ENCODE measurements around the gene ZNF329. TPM values are rescaled to one million over a fixed set of nuclear protein-coding genes. Genes with fewer than 3 reads are reported as not detected.

ZNF329 gene
- total and polyA plus RNA-seq, 9 of the 15 experiments (the other 6 are each of a cell fraction or from before 2014, with no cell fraction given), result 0.21 to 3.6 (median 2.2) TPM

DNA sequence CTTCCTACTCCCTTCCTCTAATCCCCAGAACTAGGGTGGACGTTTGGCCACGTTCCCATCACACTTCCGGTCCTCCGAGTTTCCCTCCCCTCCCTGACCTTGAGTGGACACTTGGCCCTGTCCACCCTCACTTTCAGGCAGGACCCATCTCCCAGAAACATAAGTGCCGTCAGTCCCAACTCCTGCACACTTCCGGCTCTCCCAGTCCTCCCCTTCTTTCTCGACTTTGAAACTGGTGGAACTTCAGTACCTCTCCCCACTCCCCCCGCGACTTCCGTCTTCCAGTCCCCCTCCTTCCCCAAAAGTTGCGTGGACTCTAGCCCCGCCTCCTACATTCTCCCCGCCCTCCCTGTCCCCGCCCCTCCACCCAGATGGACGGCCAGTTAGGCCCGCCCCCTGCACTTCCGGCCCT is 32.0 kb upstream of the ZNF329 start (continued):
- TF ChIP-seq, protein P1, sequence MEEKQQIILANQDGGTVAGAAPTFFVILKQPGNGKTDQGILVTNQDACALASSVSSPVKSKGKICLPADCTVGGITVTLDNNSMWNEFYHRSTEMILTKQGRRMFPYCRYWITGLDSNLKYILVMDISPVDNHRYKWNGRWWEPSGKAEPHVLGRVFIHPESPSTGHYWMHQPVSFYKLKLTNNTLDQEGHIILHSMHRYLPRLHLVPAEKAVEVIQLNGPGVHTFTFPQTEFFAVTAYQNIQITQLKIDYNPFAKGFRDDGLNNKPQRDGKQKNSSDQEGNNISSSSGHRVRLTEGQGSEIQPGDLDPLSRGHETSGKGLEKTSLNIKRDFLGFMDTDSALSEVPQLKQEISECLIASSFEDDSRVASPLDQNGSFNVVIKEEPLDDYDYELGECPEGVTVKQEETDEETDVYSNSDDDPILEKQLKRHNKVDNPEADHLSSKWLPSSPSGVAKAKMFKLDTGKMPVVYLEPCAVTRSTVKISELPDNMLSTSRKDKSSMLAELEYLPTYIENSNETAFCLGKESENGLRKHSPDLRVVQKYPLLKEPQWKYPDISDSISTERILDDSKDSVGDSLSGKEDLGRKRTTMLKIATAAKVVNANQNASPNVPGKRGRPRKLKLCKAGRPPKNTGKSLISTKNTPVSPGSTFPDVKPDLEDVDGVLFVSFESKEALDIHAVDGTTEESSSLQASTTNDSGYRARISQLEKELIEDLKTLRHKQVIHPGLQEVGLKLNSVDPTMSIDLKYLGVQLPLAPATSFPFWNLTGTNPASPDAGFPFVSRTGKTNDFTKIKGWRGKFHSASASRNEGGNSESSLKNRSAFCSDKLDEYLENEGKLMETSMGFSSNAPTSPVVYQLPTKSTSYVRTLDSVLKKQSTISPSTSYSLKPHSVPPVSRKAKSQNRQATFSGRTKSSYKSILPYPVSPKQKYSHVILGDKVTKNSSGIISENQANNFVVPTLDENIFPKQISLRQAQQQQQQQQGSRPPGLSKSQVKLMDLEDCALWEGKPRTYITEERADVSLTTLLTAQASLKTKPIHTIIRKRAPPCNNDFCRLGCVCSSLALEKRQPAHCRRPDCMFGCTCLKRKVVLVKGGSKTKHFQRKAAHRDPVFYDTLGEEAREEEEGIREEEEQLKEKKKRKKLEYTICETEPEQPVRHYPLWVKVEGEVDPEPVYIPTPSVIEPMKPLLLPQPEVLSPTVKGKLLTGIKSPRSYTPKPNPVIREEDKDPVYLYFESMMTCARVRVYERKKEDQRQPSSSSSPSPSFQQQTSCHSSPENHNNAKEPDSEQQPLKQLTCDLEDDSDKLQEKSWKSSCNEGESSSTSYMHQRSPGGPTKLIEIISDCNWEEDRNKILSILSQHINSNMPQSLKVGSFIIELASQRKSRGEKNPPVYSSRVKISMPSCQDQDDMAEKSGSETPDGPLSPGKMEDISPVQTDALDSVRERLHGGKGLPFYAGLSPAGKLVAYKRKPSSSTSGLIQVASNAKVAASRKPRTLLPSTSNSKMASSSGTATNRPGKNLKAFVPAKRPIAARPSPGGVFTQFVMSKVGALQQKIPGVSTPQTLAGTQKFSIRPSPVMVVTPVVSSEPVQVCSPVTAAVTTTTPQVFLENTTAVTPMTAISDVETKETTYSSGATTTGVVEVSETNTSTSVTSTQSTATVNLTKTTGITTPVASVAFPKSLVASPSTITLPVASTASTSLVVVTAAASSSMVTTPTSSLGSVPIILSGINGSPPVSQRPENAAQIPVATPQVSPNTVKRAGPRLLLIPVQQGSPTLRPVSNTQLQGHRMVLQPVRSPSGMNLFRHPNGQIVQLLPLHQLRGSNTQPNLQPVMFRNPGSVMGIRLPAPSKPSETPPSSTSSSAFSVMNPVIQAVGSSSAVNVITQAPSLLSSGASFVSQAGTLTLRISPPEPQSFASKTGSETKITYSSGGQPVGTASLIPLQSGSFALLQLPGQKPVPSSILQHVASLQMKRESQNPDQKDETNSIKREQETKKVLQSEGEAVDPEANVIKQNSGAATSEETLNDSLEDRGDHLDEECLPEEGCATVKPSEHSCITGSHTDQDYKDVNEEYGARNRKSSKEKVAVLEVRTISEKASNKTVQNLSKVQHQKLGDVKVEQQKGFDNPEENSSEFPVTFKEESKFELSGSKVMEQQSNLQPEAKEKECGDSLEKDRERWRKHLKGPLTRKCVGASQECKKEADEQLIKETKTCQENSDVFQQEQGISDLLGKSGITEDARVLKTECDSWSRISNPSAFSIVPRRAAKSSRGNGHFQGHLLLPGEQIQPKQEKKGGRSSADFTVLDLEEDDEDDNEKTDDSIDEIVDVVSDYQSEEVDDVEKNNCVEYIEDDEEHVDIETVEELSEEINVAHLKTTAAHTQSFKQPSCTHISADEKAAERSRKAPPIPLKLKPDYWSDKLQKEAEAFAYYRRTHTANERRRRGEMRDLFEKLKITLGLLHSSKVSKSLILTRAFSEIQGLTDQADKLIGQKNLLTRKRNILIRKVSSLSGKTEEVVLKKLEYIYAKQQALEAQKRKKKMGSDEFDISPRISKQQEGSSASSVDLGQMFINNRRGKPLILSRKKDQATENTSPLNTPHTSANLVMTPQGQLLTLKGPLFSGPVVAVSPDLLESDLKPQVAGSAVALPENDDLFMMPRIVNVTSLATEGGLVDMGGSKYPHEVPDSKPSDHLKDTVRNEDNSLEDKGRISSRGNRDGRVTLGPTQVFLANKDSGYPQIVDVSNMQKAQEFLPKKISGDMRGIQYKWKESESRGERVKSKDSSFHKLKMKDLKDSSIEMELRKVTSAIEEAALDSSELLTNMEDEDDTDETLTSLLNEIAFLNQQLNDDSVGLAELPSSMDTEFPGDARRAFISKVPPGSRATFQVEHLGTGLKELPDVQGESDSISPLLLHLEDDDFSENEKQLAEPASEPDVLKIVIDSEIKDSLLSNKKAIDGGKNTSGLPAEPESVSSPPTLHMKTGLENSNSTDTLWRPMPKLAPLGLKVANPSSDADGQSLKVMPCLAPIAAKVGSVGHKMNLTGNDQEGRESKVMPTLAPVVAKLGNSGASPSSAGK (IDR thresholded peaks at IDR 0.05), result peak; percentile 43; the same call in 1 of the 2 replicates
- TF ChIP-seq ETV1 (tag; conservative IDR thresholded peaks at IDR 0.05; ENCODE audit: low read depth) (peak; percentile 83), LARP7 (IDR thresholded peaks at IDR 0.05) (0 out of 2 replicates have a peak, but pooled peaks have one; percentile 51), CBX3 (IDR thresholded peaks at IDR 0.05; ENCODE audit: borderline replicate concordance in 1 of 2, low read length in 2 of 2) (peak in 1 of 2 experiments; percentile 50; a peak in 1 of 3 replicates), TRIM24 (IDR thresholded peaks at IDR 0.05) (peak in 1 of 2 experiments; percentile 67; a peak in 2 of 4 replicates), THRAP3 (IDR thresholded peaks at IDR 0.05; ENCODE audit: borderline replicate concordance) (peak; percentile 66; the same call in 1 of the 2 replicates), MED1 (CRISPR knock-in tag; IDR thresholded peaks at IDR 0.05; ENCODE audit: borderline replicate concordance) (no peak), NCOR1 (IDR thresholded peaks at IDR 0.05) (no peak), ARHGAP35 (IDR thresholded peaks at IDR 0.05; ENCODE audit: partially characterized antibody) (peak; percentile 26), ZFPM2 (CRISPR knock-in tag; IDR thresholded peaks at IDR 0.05) (no peak), ELF4 (CRISPR knock-in tag; IDR thresholded peaks at IDR 0.05) (peak; percentile 85)
- TF ChIP-seq, protein P2, sequence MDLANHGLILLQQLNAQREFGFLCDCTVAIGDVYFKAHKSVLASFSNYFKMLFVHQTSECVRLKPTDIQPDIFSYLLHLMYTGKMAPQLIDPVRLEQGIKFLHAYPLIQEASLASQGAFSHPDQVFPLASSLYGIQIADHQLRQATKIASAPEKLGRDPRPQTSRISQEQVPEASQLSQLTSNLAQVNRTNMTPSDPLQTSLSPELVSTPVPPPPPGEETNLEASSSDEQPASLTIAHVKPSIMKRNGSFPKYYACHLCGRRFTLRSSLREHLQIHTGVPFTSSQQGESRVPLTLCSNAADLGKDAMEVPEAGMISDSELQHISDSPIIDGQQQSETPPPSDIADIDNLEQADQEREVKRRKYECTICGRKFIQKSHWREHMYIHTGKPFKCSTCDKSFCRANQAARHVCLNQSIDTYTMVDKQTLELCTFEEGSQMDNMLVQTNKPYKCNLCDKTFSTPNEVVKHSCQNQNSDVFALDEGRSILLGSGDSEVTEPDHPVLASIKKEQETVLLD (IDR thresholded peaks at IDR 0.05), result peak; percentile 18
- TF ChIP-seq, protein P3, sequence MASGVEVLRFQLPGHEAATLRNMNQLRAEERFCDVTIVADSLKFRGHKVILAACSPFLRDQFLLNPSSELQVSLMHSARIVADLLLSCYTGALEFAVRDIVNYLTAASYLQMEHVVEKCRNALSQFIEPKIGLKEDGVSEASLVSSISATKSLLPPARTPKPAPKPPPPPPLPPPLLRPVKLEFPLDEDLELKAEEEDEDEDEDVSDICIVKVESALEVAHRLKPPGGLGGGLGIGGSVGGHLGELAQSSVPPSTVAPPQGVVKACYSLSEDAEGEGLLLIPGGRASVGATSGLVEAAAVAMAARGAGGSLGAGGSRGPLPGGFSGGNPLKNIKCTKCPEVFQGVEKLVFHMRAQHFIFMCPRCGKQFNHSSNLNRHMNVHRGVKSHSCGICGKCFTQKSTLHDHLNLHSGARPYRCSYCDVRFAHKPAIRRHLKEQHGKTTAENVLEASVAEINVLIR (CRISPR knock-in tag; IDR thresholded peaks at IDR 0.05), result 0 out of 2 replicates have a peak, but pooled peaks have one; percentile 4

All from K562 (cell line).